Sigmoid colon (tissue), 4 donors: Measurements from ENCODE around the gene IQGAP2.

Experiments
- EP300 ChIP-seq, 4 donors: sonication (generic); formaldehyde crosslinking; IDR thresholded peaks; one replicate each; pipeline ENCODE4 v1.6.1; 2017; ENCODE audit warnings: antibody characterized with exemption in 4 of 4
- POLR2A ChIP-seq, 2 donors: fragments of 450-650 bp; IDR thresholded peaks; one replicate each; pipeline ENCODE4 v1.6.1; 2016; ENCODE audit warnings: antibody characterized with exemption in 2 of 2, mild to moderate bottlenecking in 2 of 2, moderate library complexity in 2 of 2
- POLR2AphosphoS5 ChIP-seq, 4 donors: sonication (generic); formaldehyde crosslinking; IDR thresholded peaks; one replicate each; pipeline ENCODE4 v1.6.1; 2017; ENCODE audit warnings: antibody characterized with exemption in 4 of 4
- TF ChIP-seq, protein P1 (sequence below), 4 experiments: fragments of 450-650 bp in 3 of 4; fragments of 200-600 bp in 1 of 4; IDR thresholded peaks; one replicate each; pipeline ENCODE4 v1.5.1; 2016 to 2019; ENCODE audit warnings: antibody characterized with exemption in 4 of 4, mild to moderate bottlenecking in 3 of 4, moderate library complexity in 2 of 4

DNA sequence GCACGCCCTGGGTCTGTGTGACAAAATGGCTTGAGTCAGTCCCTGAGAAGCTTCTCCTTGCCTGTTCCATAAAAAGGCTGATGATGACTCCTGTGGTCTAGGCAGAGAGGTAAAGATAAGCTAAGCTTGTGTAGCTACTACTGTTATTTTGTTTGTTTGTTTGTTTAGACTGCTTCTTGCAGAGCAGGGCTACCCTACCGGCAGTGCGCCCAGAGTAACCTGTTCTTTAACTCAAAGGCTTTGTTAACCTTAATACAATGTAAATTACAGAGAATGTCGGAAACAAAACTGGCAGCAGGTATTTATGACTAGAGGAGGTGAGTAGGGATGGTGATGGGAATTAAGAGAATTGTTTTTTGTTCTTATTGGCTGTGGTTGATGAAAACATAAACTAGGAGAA is 132.5 kb downstream of the IQGAP2 start:
- no peak for TF ChIP-seq POLR2A (IDR thresholded peaks at IDR 0.05)
- TF ChIP-seq, protein P1, sequence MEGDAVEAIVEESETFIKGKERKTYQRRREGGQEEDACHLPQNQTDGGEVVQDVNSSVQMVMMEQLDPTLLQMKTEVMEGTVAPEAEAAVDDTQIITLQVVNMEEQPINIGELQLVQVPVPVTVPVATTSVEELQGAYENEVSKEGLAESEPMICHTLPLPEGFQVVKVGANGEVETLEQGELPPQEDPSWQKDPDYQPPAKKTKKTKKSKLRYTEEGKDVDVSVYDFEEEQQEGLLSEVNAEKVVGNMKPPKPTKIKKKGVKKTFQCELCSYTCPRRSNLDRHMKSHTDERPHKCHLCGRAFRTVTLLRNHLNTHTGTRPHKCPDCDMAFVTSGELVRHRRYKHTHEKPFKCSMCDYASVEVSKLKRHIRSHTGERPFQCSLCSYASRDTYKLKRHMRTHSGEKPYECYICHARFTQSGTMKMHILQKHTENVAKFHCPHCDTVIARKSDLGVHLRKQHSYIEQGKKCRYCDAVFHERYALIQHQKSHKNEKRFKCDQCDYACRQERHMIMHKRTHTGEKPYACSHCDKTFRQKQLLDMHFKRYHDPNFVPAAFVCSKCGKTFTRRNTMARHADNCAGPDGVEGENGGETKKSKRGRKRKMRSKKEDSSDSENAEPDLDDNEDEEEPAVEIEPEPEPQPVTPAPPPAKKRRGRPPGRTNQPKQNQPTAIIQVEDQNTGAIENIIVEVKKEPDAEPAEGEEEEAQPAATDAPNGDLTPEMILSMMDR (IDR thresholded peaks at IDR 0.05) = no peak
- no peak for TF ChIP-seq POLR2AphosphoS5 (IDR thresholded peaks at IDR 0.05)
- no peak for TF ChIP-seq EP300 (IDR thresholded peaks at IDR 0.05)
